ENCODE results near the gene PPME1. TPM values are rescaled to one million over a fixed set of nuclear protein-coding genes. Genes with fewer than 3 reads are reported as not detected.
A peak's percentile ranks its signal among the peaks of the same experiment; 100 is the strongest.

PPME1 gene
- total and polyA plus RNA-seq, 9 of the 15 experiments (the other 6 are each of a cell fraction or from before 2014, with no cell fraction given), result 9.8 to 81.7 (median 37.6) TPM

GRCh38 chr11:74288161-74288560 lies 117.1 kb downstream of the PPME1 start (continued):
- TF ChIP-seq USF1 (CRISPR knock-in tag; IDR thresholded peaks at IDR 0.05) (no peak), BHLHE40 (IDR thresholded peaks at IDR 0.05; ENCODE audit: low read length) (no peak), ILK (tag; IDR thresholded peaks at IDR 0.05; ENCODE audit: borderline replicate concordance, low read depth) (no peak), C11orf30 (IDR thresholded peaks at IDR 0.05; ENCODE audit: low read depth) (peak; percentile 72), YY1 (IDR thresholded peaks at IDR 0.05; ENCODE audit: borderline replicate concordance in 1 of 3, control insufficient read depth in 1 of 3, extremely low read depth in 1 of 3, insufficient read depth in 3 of 3, insufficient read length in 1 of 3, insufficient replicate concordance in 2 of 3, low read depth in 1 of 3, low read length in 2 of 3) (no peak), ZNF408 (CRISPR knock-in tag; IDR thresholded peaks at IDR 0.05; ENCODE audit: low read depth) (no peak), BRD4 (IDR thresholded peaks at IDR 0.05) (no peak), COPS2 (conservative IDR thresholded peaks at IDR 0.05) (no peak), KDM1A (IDR thresholded peaks at IDR 0.05) (peak; percentile 94 to 95), CREBBP (IDR thresholded peaks at IDR 0.05; ENCODE audit: low read depth, low read length) (no peak), MAFG (tag; conservative IDR thresholded peaks at IDR 0.05) (peak; percentile 86), ASH1L (IDR thresholded peaks at IDR 0.05; ENCODE audit: borderline replicate concordance, low read depth, partially characterized antibody) (no peak), NR4A1 (CRISPR knock-in tag; IDR thresholded peaks at IDR 0.05) (no peak), NR4A1 (tag; IDR thresholded peaks at IDR 0.05) (no peak), HINFP (tag; conservative IDR thresholded peaks at IDR 0.05; ENCODE audit: low read depth) (no peak), KDM4B (IDR thresholded peaks at IDR 0.05; ENCODE audit: borderline replicate concordance in 2 of 2, low read depth in 1 of 2) (no peak), RCOR1 (IDR thresholded peaks at IDR 0.05; ENCODE audit: borderline replicate concordance in 1 of 2, low read depth in 2 of 2, low read length in 2 of 2) (peak; percentile 54 to 91; a peak in 2 of 4 replicates), MAFF (IDR thresholded peaks at IDR 0.05; ENCODE audit: low read length) (peak; percentile 57), ZNF24 (IDR thresholded peaks at IDR 0.05) (peak; percentile 67), RAD21 (CRISPR knock-in tag; conservative IDR thresholded peaks at IDR 0.05 in 1 of 2, IDR thresholded peaks at IDR 0.05 in 1 of 2) (no peak), TBL1XR1 (IDR thresholded peaks at IDR 0.05; ENCODE audit: low read length in 2 of 2) (no peak), SIRT6 (IDR thresholded peaks at IDR 0.05; ENCODE audit: low read depth, low read length) (no peak), CBFA2T2 (conservative IDR thresholded peaks at IDR 0.05) (peak; percentile 21; the same call in 1 of the 2 replicates), ZNF133 (CRISPR knock-in tag; IDR thresholded peaks at IDR 0.05) (no peak), SRF (CRISPR knock-in tag; IDR thresholded peaks at IDR 0.05) (no peak), NUFIP1 (IDR thresholded peaks at IDR 0.05; ENCODE audit: partially characterized antibody) (no peak), FOXJ2 (tag; IDR thresholded peaks at IDR 0.05) (no peak), NR1H2 (CRISPR knock-in tag; IDR thresholded peaks at IDR 0.05) (no peak), ZNF830 (CRISPR knock-in tag; IDR thresholded peaks at IDR 0.05) (no peak), RBM14 (IDR thresholded peaks at IDR 0.05; ENCODE audit: borderline replicate concordance, insufficient read depth, low read depth, low read length) (no peak)
